CD4-positive, alpha-beta memory T cell (primary cell): ENCODE data around the gene MYL6B. TPM values are rescaled to one million over a fixed set of nuclear protein-coding genes. Genes with fewer than 3 reads are reported as not detected.

Experiments
- CTCF ChIA-PET: fragments of 350-600 bp; sonication (Branson Sonifier 250); formaldehyde crosslinking; loops from one replicate; lab custom pipeline; 2021; ENCODE audit warnings: inconsistent platforms; ENCODE audit not compliant: partially characterized antibody; lab: Charles Lee
- POLR2A ChIA-PET: fragments of 350-600 bp; sonication (Branson Sonifier 250); formaldehyde crosslinking; loops from one replicate; lab custom pipeline; 2021; ENCODE audit not compliant: partially characterized antibody; lab: Charles Lee
- DNase-seq, 5 donors: peaks; one replicate each; pipeline versions ENCODE4 v3.0.0 to v3.0.0-alpha.2; 2020 to 2022; ENCODE audit warnings: mixed read lengths in 1 of 5
- H3K27ac ChIP-seq: one replicate; pipeline ENCODE4 v1.7.0; 2013; ENCODE audit warnings: low read depth, low read length
- H3K27me3 ChIP-seq: 2 replicates; pipeline ENCODE4 v1.7.0; 2013; ENCODE audit warnings: mild to moderate bottlenecking, low read length, moderate library complexity; ENCODE audit not compliant: insufficient read depth
- H3K36me3 ChIP-seq: 2 replicates; pipeline ENCODE4 v1.7.0; 2013; ENCODE audit warnings: mild to moderate bottlenecking, low read length, moderate library complexity; ENCODE audit not compliant: insufficient read depth
- H3K4me1 ChIP-seq: 2 replicates; pipeline ENCODE4 v1.7.0; 2013; ENCODE audit warnings: mild to moderate bottlenecking, low read length, moderate library complexity; ENCODE audit not compliant: insufficient read depth
- H3K4me3 ChIP-seq, 2 donors: one replicate each; pipeline ENCODE4 v1.7.0; 2013; ENCODE audit warnings: low read length in 2 of 2, mild to moderate bottlenecking in 1 of 2
- H3K9me3 ChIP-seq, 2 donors: one replicate each; pipeline ENCODE4 v1.7.0; 2013; ENCODE audit warnings: low read length in 2 of 2, control low read depth in 1 of 2; ENCODE audit not compliant: control insufficient read depth in 1 of 2
- H3K27ac Mint-ChIP-seq, 7 donors: one replicate each; pipeline ENCODE4 v1.8.0; 2020 to 2021; ENCODE audit warnings: mixed read lengths in 7 of 7, mild to moderate bottlenecking in 6 of 7, inconsistent platforms in 3 of 7, moderate library complexity in 3 of 7
- H3K27me3 Mint-ChIP-seq, 2 donors: one replicate each; pipeline ENCODE4 v1.8.0; 2020 to 2021; ENCODE audit warnings: mixed read lengths in 2 of 2
- H3K36me3 Mint-ChIP-seq, 2 donors: one replicate each; pipeline ENCODE4 v1.8.0; 2020 to 2021; ENCODE audit warnings: mixed read lengths in 2 of 2, inconsistent platforms in 1 of 2, mild to moderate bottlenecking in 1 of 2
- H3K4me1 Mint-ChIP-seq, 4 donors: one replicate each; pipeline ENCODE4 v1.8.0; 2020 to 2021; ENCODE audit warnings: mixed read lengths in 4 of 4, mild to moderate bottlenecking in 1 of 4
- H3K4me3 Mint-ChIP-seq, 8 donors: one replicate each; pipeline ENCODE4 v1.8.0; 2020 to 2021; ENCODE audit warnings: mixed read lengths in 8 of 8, mild to moderate bottlenecking in 7 of 8, moderate library complexity in 6 of 8, inconsistent platforms in 3 of 8
- H3K9me3 Mint-ChIP-seq, 8 donors: one replicate each; pipeline ENCODE4 v1.8.0; 2020 to 2021; ENCODE audit warnings: mixed read lengths in 8 of 8, mild to moderate bottlenecking in 5 of 8, inconsistent platforms in 3 of 8, moderate library complexity in 1 of 8
- intact Hi-C: fragments of 100-400 bp; cut with micrococcal nuclease; formaldehyde crosslinking; loops from one replicate; pipeline ENCODE4 v1.15.1; 2023
- polyA plus RNA-seq, 2 donors: library from polyadenylated mRNA; unstranded; fragments of 300-500 nt; fragmentation: Illumina TruSeq; gene quantifications; one replicate each; pipeline ENCODE4 v1.2.3, GENCODE V29; 2021
- total RNA-seq, 2 experiments: library from RNA; stranded (reverse); gene quantifications; one replicate each; pipeline ENCODE4 v1.2.3, GENCODE V29; 2021

The MYL6B gene
- total and polyA plus RNA-seq, 4 experiments from 2014 or later, result 1.8 to 4.8 (median 3.0) TPM

GRCh38 chr12:56162468-56163290 lies 10.3 kb downstream of the MYL6B start:
- CTCF ChIA-PET, result interaction anchor here (0.7 to 3.2 kb wide), 13 partner anchors 11 to 126 kb away, joined by 3 to 12 read pairs (median 5); partner anchors contain the start of genes ESYT1 and ZC3H10
- Mint-ChIP-seq H3K9me3 (no peaks in the 10 kb centered on the region), H3K4me1 (peaks cover 22 to 56% (median 33%) of the 10 kb centered on the region in 4 donors), H3K4me3 (peak overlapping the region in 1 of 8 donors; percentile 30), H3K27me3 (no peaks in the 10 kb centered on the region), H3K36me3 (peaks cover 44 to 79% of the 10 kb centered on the region in 2 donors), H3K27ac (peak overlapping the region in 5 of 7 donors; percentile 27 to 96 (median 71))
- POLR2A ChIA-PET, result interaction anchor here (1.0 to 10.8 kb wide), 12 partner anchors 9 to 305 kb away, joined by 3 to 236 read pairs (median 6); partner anchors contain the start of genes ESYT1, PA2G4, RPL41 and SMARCC2
- H3K4me3 ChIP-seq, result no peak overlapping the region
- peaks cover 56% of the 10 kb centered on the region for H3K36me3 ChIP-seq
- no peaks in the 10 kb centered on the region for H3K9me3 ChIP-seq
- intact Hi-C loops, result no loop called here
- peaks cover 30% of the 10 kb centered on the region for H3K4me1 ChIP-seq
- no peaks in the 10 kb centered on the region for H3K27me3 ChIP-seq
- peak overlapping the region; percentile 11 for H3K27ac ChIP-seq
- DNase-seq, result no peak

- H3K9me3 ChIP-seq, result no peaks in the 10 kb centered on the region
- peaks cover 48 to 78% of the 10 kb centered on the region in 2 donors for H3K36me3 Mint-ChIP-seq
- H3K4me1 ChIP-seq, result peaks cover 30% of the 10 kb centered on the region
- no peak overlapping the region for H3K27ac ChIP-seq
- ChIA-PET CTCF (interaction anchor here (1.0 to 2.3 kb wide), 6 partner anchors 19 to 46 kb away, joined by 3 to 8 read pairs (median 5); partner anchors contain the start of gene ZC3H10), POLR2A (interaction anchor here (1.0 to 10.8 kb wide), 14 partner anchors 8 to 304 kb away, joined by 3 to 236 read pairs (median 8); partner anchors contain the start of genes ESYT1, PA2G4, RPL41 and SMARCC2)
- no peaks in the 10 kb centered on the region for H3K27me3 Mint-ChIP-seq
- intact Hi-C loops, result no loop called here
- H3K36me3 ChIP-seq, result peaks cover 65% of the 10 kb centered on the region
- H3K4me1 Mint-ChIP-seq, result peaks cover 22 to 46% (median 31%) of the 10 kb centered on the region in 4 donors
- no peak overlapping the region for H3K4me3 ChIP-seq
- peak overlapping the region; percentile 9 to 96 (median 53) for H3K27ac Mint-ChIP-seq
- DNase-seq, result no peak
- H3K27me3 ChIP-seq, result no peaks in the 10 kb centered on the region
- H3K9me3 Mint-ChIP-seq, result no peaks in the 10 kb centered on the region
- peak overlapping the region in 2 of 8 donors; percentile 15 to 36 for H3K4me3 Mint-ChIP-seq
Observed at GRCh38 chr12:56163533-56164344, 11.4 kb downstream of the MYL6B start.

- Histone ChIP-seq H3K27me3 (no peaks in the 10 kb centered on the region), H3K4me3 (no peak overlapping the region), H3K4me1 (peaks cover 26% of the 10 kb centered on the region), H3K9me3 (no peaks in the 10 kb centered on the region), H3K27ac (no peak overlapping the region), H3K36me3 (peaks cover 71% of the 10 kb centered on the region)
- Mint-ChIP-seq H3K27me3 (no peaks in the 10 kb centered on the region), H3K4me1 (peaks cover 17 to 40% (median 26%) of the 10 kb centered on the region in 4 donors), H3K36me3 (peaks cover 48 to 75% of the 10 kb centered on the region in 2 donors), H3K4me3 (peak overlapping the region in 1 of 8 donors; percentile 36), H3K9me3 (no peaks in the 10 kb centered on the region), H3K27ac (peak overlapping the region in 3 of 7 donors; percentile 35 to 96 (median 42))
- no peak for DNase-seq
- intact Hi-C loops, result no loop called here
- ChIA-PET CTCF (interaction anchor here (2.3 kb wide), 1 partner anchor 24 kb away, joined by 8 read pairs; no protein-coding TSS in a partner anchor), POLR2A (interaction anchor here (1.0 to 4.1 kb wide), 6 partner anchors 12 to 300 kb away, joined by 4 to 20 read pairs (median 8); partner anchors contain the start of genes ESYT1 and PA2G4)
Observed at GRCh38 chr12:56164345-56164729, 11.9 kb downstream of the MYL6B start.

- Histone ChIP-seq H3K27me3 (no peaks in the 10 kb centered on the region), H3K4me1 (peaks cover 16% of the 10 kb centered on the region), H3K9me3 (no peaks in the 10 kb centered on the region), H3K36me3 (peaks cover 73% of the 10 kb centered on the region), H3K4me3 (no peak overlapping the region), H3K27ac (no peak overlapping the region)
- CTCF ChIA-PET, result interaction anchor here (0.9 to 2.3 kb wide), 5 partner anchors 23 to 299 kb away, joined by 3 to 8 read pairs (median 6); partner anchors contain the start of genes RNF41 and ZC3H10
- Mint-ChIP-seq H3K4me1 (peaks cover 9 to 30% (median 16%) of the 10 kb centered on the region in 4 donors), H3K36me3 (peaks cover 49 to 75% of the 10 kb centered on the region in 2 donors), H3K9me3 (no peaks in the 10 kb centered on the region), H3K4me3 (no peak overlapping the region), H3K27me3 (no peaks in the 10 kb centered on the region), H3K27ac (peak overlapping the region in 6 of 7 donors; percentile 6 to 86 (median 64))
- POLR2A ChIA-PET, result interaction anchor here (0.9 to 2.7 kb wide), 9 partner anchors 23 to 299 kb away, joined by 3 to 16 read pairs (median 4); partner anchors contain the start of genes ESYT1, RNF41 and ZC3H10
- intact Hi-C loops, result no loop called here
- DNase-seq, result no peak
Observed at GRCh38 chr12:56165369-56165768, 13.0 kb downstream of the MYL6B start.

GRCh38 chr12:56169229-56169759 lies 16.9 kb downstream of the MYL6B start:
- Mint-ChIP-seq H3K4me1 (peaks cover 0 to 5% (median 3%) of the 10 kb centered on the region in 4 donors), H3K9me3 (no peaks in the 10 kb centered on the region), H3K27ac (peak overlapping the region in 6 of 7 donors; percentile 32 to 88 (median 72)), H3K4me3 (no peak overlapping the region), H3K27me3 (no peaks in the 10 kb centered on the region), H3K36me3 (peaks cover 44 to 78% of the 10 kb centered on the region in 2 donors)
- CTCF ChIA-PET, result no interaction called here
- no peak for DNase-seq
- H3K4me3 ChIP-seq, result no peak overlapping the region
- POLR2A ChIA-PET, result interaction anchor here (0.6 to 1.4 kb wide), 5 partner anchors 10 to 20 kb away, joined by 3 to 5 read pairs (median 3); partner anchors contain the start of genes MYL6B and SMARCC2
- no peaks in the 10 kb centered on the region for H3K27me3 ChIP-seq
- no peaks in the 10 kb centered on the region for H3K9me3 ChIP-seq
- peaks cover 74% of the 10 kb centered on the region for H3K36me3 ChIP-seq
- intact Hi-C loops, result no loop called here
- H3K4me1 ChIP-seq, result no peaks in the 10 kb centered on the region
- H3K27ac ChIP-seq, result no peak overlapping the region

- Histone ChIP-seq H3K4me1 (no peaks in the 10 kb centered on the region), H3K27me3 (no peaks in the 10 kb centered on the region), H3K36me3 (peaks cover 74% of the 10 kb centered on the region), H3K4me3 (no peak overlapping the region), H3K9me3 (no peaks in the 10 kb centered on the region), H3K27ac (no peak overlapping the region)
- intact Hi-C loops, result no loop called here
- DNase-seq, result no peak
- CTCF ChIA-PET, result interaction anchor here (0.9 to 1.2 kb wide), 3 partner anchors 11 to 17 kb away, joined by 3 read pairs; no protein-coding TSS in a partner anchor
- Mint-ChIP-seq H3K36me3 (peaks cover 43 to 80% of the 10 kb centered on the region in 2 donors), H3K4me1 (peaks cover 0 to 3% (median 0%) of the 10 kb centered on the region in 4 donors), H3K4me3 (no peak overlapping the region), H3K27me3 (no peaks in the 10 kb centered on the region), H3K27ac (peak overlapping the region in 1 of 7 donors; percentile 59), H3K9me3 (no peaks in the 10 kb centered on the region)
- POLR2A ChIA-PET, result interaction anchor here (0.7 to 1.5 kb wide), 4 partner anchors 10 to 21 kb away, joined by 3 to 7 read pairs (median 4); partner anchors contain the start of genes MYL6, MYL6B and SMARCC2
Observed at GRCh38 chr12:56172839-56173238, 20.5 kb downstream of the MYL6B start.
